Sigmoid colon (tissue), 7 donors: ENCODE measurements around the gene DCAF10. TPM values are rescaled to one million over a fixed set of nuclear protein-coding genes. Genes with fewer than 3 reads are reported as not detected.

Experiments used
- DNase-seq: peaks from one replicate; pipeline ENCODE4 v3.0.0-alpha.2; 2019
- H3K27ac ChIP-seq, 4 donors: fragments of 200-600 bp; sonication (generic); one replicate each; pipeline ENCODE4 v1.5.1; 2016 to 2019; ENCODE audit warnings: mild to moderate bottlenecking in 1 of 4
- H3K27me3 ChIP-seq, 3 donors: fragments of 200-600 bp; sonication (generic); one replicate each; pipeline ENCODE4 v1.5.1; 2019; ENCODE audit warnings: mild to moderate bottlenecking in 1 of 3
- H3K36me3 ChIP-seq, 4 donors: fragments of 200-600 bp; sonication (generic); one replicate each; pipeline ENCODE4 v1.5.1; 2016 to 2019
- H3K4me1 ChIP-seq, 4 donors: fragments of 200-600 bp; sonication (generic); one replicate each; pipeline ENCODE4 v1.5.1; 2017 to 2019
- H3K4me3 ChIP-seq, 4 donors: fragments of 200-600 bp; sonication (generic); one replicate each; pipeline ENCODE4 v1.5.1; 2017 to 2019; ENCODE audit warnings: mild to moderate bottlenecking in 2 of 4, moderate library complexity in 1 of 4
- H3K9me3 ChIP-seq, 4 donors: fragments of 200-600 bp in 3 of 4; sonication (generic) in 3 of 4; one replicate each; pipeline versions ENCODE4 v1.5.1 to v1.6.1; 2013 to 2019
- CTCF ChIP-seq, 4 experiments: fragments of 450-650 bp in 3 of 4; fragments of 200-600 bp in 1 of 4; IDR thresholded peaks; one replicate each; pipeline ENCODE4 v1.5.1; 2016 to 2019; ENCODE audit warnings: antibody characterized with exemption in 4 of 4, mild to moderate bottlenecking in 3 of 4, moderate library complexity in 2 of 4
- EP300 ChIP-seq, 4 donors: sonication (generic); formaldehyde crosslinking; IDR thresholded peaks; one replicate each; pipeline ENCODE4 v1.6.1; 2017; ENCODE audit warnings: antibody characterized with exemption in 4 of 4
- POLR2A ChIP-seq, 2 donors: fragments of 450-650 bp; IDR thresholded peaks; one replicate each; pipeline ENCODE4 v1.6.1; 2016; ENCODE audit warnings: antibody characterized with exemption in 2 of 2, mild to moderate bottlenecking in 2 of 2, moderate library complexity in 2 of 2
- POLR2AphosphoS5 ChIP-seq, 4 donors: sonication (generic); formaldehyde crosslinking; IDR thresholded peaks; one replicate each; pipeline ENCODE4 v1.6.1; 2017; ENCODE audit warnings: antibody characterized with exemption in 4 of 4
- WGBS, 2 donors: extraction: QIAGEN DNeasy Blood & Tissue Kit; methylation state at CpG; one replicate each; pipeline ENCODE4 v1.1.7; 2013; 5-methylcytosine and 5-hydroxymethylcytosine counted together
- intact Hi-C: fragments of 100-400 bp; cut with DNase I; formaldehyde crosslinking; loops from one replicate; pipeline ENCODE4 v1.15.1; 2023
- polyA plus RNA-seq, 3 donors: library from polyadenylated mRNA; stranded (reverse); fragments of 200-250 nt; gene quantifications; one replicate each; pipeline ENCODE4 v1.2.3, GENCODE V29; 2013
- total RNA-seq, 4 donors: library from RNA; depleted of rRNA; stranded (reverse); fragments of >200 nt; gene quantifications; one replicate each; pipeline ENCODE4 v1.1.0, GENCODE V29; 2016
- donor health status: healthy with polysubstance abuse.
- donor health status: Bipolar disorder and iron deficiency.
- donor health status: healthy.

DCAF10 gene
- total and polyA plus RNA-seq, 7 donors, result 4.8 to 49.3 (median 29.1) TPM

- no peak for DNase-seq
- WGBS, 2 donors, result 93 to 96% methylated on average over 5 of the region's 5 CpGs
Measured at GRCh38 chr9:37769306-37769705, 31.3 kb upstream of the DCAF10 start.

GRCh38 chr9:37769995-37770394 lies 30.6 kb upstream of the DCAF10 start:
- WGBS, 2 donors, result 94 to 95% methylated on average over 3 of the region's 3 CpGs
- Histone ChIP-seq H3K27ac (no peak overlapping the region), H3K4me1 (no peaks in the 10 kb centered on the region), H3K4me3 (no peak overlapping the region), H3K27me3 (no peaks in the 10 kb centered on the region), H3K36me3 (peaks cover 0 to 73% (median 5%) of the 10 kb centered on the region in 4 donors), H3K9me3 (no peaks in the 10 kb centered on the region)
- intact Hi-C loops, result no loop called here
- TF ChIP-seq CTCF (IDR thresholded peaks at IDR 0.05), result no peak
- no peak for TF ChIP-seq POLR2A (IDR thresholded peaks at IDR 0.05)
- no peak for TF ChIP-seq EP300 (IDR thresholded peaks at IDR 0.05)
- no peak for TF ChIP-seq POLR2AphosphoS5 (IDR thresholded peaks at IDR 0.05)
- DNase-seq, result no peak

More at GRCh38 chr9:37769306-37769705, 31.3 kb upstream of the DCAF10 start:
- no peaks in the 10 kb centered on the region for H3K27me3 ChIP-seq
- peaks cover 0 to 74% (median 5%) of the 10 kb centered on the region in 4 donors for H3K36me3 ChIP-seq
- intact Hi-C loops, result no loop called here
- no peak overlapping the region for H3K27ac ChIP-seq
- H3K4me1 ChIP-seq, result no peaks in the 10 kb centered on the region
- H3K4me3 ChIP-seq, result no peak overlapping the region
- no peaks in the 10 kb centered on the region for H3K9me3 ChIP-seq
- TF ChIP-seq POLR2A (IDR thresholded peaks at IDR 0.05) (no peak), EP300 (IDR thresholded peaks at IDR 0.05) (no peak), POLR2AphosphoS5 (IDR thresholded peaks at IDR 0.05) (no peak), CTCF (IDR thresholded peaks at IDR 0.05) (no peak)

- no peak for TF ChIP-seq CTCF (IDR thresholded peaks at IDR 0.05)
- TF ChIP-seq POLR2A (IDR thresholded peaks at IDR 0.05), result no peak
- H3K36me3 ChIP-seq, result peaks cover 3 to 99% (median 20%) of the 10 kb centered on the region in 4 donors
- no peak overlapping the region for H3K4me3 ChIP-seq
- DNase-seq, result no peak
- H3K27ac ChIP-seq, result no peak overlapping the region
- no peaks in the 10 kb centered on the region for H3K27me3 ChIP-seq
- no peaks in the 10 kb centered on the region for H3K9me3 ChIP-seq
- H3K4me1 ChIP-seq, result no peaks in the 10 kb centered on the region
- intact Hi-C loops, result no loop called here
- WGBS, 2 donors, result 95 to 98% methylated on average over 1 of the region's 1 CpG
Measured at GRCh38 chr9:37775216-37775919, 25.2 kb upstream of the DCAF10 start.

- Histone ChIP-seq H3K4me1 (no peaks in the 10 kb centered on the region), H3K27ac (no peak overlapping the region), H3K27me3 (no peaks in the 10 kb centered on the region), H3K36me3 (peaks cover 3 to 99% (median 24%) of the 10 kb centered on the region in 4 donors), H3K4me3 (no peak overlapping the region), H3K9me3 (no peaks in the 10 kb centered on the region)
- WGBS, 2 donors, result 89 to 95% methylated on average over 5 of the region's 5 CpGs
- TF ChIP-seq POLR2A (IDR thresholded peaks at IDR 0.05) (no peak), POLR2AphosphoS5 (IDR thresholded peaks at IDR 0.05) (no peak), CTCF (IDR thresholded peaks at IDR 0.05) (no peak), EP300 (IDR thresholded peaks at IDR 0.05) (no peak)
- DNase-seq, result no peak
- intact Hi-C loops, result no loop called here
Measured at GRCh38 chr9:37776328-37776727, 24.3 kb upstream of the DCAF10 start.

- Histone ChIP-seq H3K27ac (no peak overlapping the region), H3K4me3 (no peak overlapping the region), H3K4me1 (peaks cover 0 to 6% (median under 1%) of the 10 kb centered on the region in 4 donors), H3K9me3 (no peaks in the 10 kb centered on the region), H3K36me3 (peaks cover 8 to 99% (median 35%) of the 10 kb centered on the region in 4 donors), H3K27me3 (no peaks in the 10 kb centered on the region)
- intact Hi-C loops, result no loop called here
- DNase-seq, result no peak
- 52 to 79% methylated on average over 2 of the region's 2 CpGs for WGBS, 2 donors
- TF ChIP-seq POLR2AphosphoS5 (IDR thresholded peaks at IDR 0.05), result no peak
- TF ChIP-seq POLR2A (IDR thresholded peaks at IDR 0.05), result no peak
- TF ChIP-seq EP300 (IDR thresholded peaks at IDR 0.05), result no peak
- no peak for TF ChIP-seq CTCF (IDR thresholded peaks at IDR 0.05)
Measured at GRCh38 chr9:37778534-37778933, 22.1 kb upstream of the DCAF10 start.
